NCI-H748 (cell line): Measurements from ENCODE around the gene LYPD4.
A peak's percentile ranks its signal among the peaks of the same experiment; 100 is the strongest.

Experiments used
- DNase-seq: peaks from one replicate; lab custom pipeline; 2025; ENCODE audit not compliant: unreplicated experiment; lab: John Stamatoyannopoulos, UW

LYPD4 gene

DNA sequence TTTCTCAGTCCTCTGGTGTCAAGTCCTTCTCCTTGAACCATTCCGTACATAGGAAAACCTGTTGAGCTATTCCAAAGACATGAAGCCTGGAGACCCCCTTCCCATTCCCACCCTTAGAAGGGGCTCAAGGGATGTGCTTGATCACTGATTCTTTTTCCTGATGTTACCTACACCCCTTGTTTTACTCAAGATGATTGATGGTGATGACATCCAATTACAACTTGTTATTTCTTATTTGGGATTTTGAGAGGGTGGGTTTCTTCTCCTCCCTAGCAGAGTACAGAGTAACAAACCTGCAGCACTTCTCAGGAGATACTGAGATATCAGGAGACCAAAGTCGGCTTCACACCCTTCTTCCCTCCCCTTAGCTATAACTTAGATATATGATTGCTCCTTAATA, 8.9 kb upstream of the LYPD4 start:
- DNase-seq = no peak

- DNase-seq = no peak
These were observed 7.0 kb upstream of the LYPD4 start for GRCh38 chr19:41851456-41851855.

DNA sequence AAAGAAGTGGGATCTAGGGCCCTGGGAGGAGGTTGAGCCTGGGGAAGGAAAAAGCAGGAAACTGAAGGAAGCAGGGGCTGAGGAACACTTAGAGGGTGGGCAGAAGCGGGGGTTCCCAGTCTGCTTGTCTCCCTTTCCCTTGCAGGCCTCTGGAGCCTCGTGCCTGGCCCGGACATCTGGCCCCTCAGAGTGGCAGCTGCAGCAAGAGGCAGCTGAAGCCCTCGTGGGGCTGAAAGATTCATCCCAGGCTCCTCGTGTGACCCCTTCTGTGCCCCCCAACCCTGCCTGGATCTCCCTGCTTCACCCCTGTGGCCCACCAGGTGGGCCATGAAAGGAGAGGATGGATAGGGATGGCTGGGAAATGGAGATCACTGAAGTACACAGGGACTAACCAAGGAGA, 5.9 kb upstream of the LYPD4 start:
- DNase-seq = no peak

- DNase-seq = no peak
These were observed 4.6 kb upstream of the LYPD4 start for GRCh38 chr19:41849067-41849466.

DNA sequence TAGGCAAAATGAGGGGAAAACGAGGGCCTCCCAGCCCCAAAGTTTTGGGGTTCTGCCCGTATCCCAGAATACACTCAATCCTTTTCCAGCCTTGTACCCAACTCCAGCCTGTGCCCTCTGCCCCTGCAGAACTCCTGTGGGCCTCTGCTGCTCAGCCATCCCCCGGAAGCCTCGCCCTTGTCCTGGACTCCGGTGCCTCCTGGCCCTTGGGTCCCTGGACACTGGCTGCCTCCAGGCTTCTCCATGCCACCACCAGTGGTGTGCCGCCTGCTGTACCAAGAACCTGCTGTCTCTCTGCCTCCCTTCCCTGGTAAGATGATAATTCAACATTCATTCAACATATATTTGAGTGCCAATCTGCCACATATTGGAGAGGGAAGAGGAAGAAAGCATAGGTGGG, 4.2 kb upstream of the LYPD4 start:
- DNase-seq = no peak

- no peak for DNase-seq
These were observed 3.0 kb upstream of the LYPD4 start for GRCh38 chr19:41847351-41848105.

DNA sequence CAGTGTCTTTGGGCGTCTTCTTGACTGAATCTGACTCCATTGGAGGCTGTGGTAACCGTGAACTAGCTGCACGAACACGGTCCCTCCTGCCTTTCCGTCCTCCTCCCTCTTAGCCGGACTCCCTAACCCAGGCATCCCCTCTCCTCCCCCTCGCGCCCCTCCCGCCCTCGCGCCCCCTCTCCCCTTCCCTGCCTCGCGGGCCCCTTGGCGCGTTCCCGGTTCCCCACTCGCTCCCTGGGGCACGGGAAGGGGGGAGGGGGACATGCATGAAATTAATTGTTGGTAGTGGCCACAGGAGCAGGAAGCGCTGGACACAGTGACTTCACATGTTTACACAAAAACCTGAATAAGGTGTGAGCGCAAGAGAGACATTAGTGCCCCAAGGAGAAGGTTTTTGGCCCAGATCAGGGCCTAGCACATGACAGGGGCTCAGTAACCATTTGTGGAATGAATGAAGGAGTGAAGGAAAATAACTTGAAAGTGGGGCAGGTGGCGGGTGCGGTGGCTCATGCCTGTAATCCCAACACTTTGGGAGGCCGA, 638 bp upstream of the LYPD4 start:
- DNase-seq = no peak

DNA sequence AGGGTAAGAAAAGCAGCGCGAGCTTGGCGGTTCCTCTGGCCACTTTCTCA, 343 bp upstream of the LYPD4 start, which contains the start of gene DMRTC2:
TSS of gene DMRTC2 (plus strand) at position 42 of the 50 bp plus-strand sequence. CDS start 2,387 bp downstream, outside the sequence.
- no peak for DNase-seq

GRCh38 chr19:41843371-41843770, 1.1 kb downstream of the LYPD4 start:
- no peak for DNase-seq

GRCh38 chr19:41839211-41839610, 5.3 kb downstream of the LYPD4 start:
- no peak for DNase-seq

GRCh38 chr19:41837981-41838708, 6.3 kb downstream of the LYPD4 start:
- no peak for DNase-seq

GRCh38 chr19:41821003-41821735, 23.3 kb downstream of the LYPD4 start:
- peak; percentile 81 for DNase-seq

DNA sequence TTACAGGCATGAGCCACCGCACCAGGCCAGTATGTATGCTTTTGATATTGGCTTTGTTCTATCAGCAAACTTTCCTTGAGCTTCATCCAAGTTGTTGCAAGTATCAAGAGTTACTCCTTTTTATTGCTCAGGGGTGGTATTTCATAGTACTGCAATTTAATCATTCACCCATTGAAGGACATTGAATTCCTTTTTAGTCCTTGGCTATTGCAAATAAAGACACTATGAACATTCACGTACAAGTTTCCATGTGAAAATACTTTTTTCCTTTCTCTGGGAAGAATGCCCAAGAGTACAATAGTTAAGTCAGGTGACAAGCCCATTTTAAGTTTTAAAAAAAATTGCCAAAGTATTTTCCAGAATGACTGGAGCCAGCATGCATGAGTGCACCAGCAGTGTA, 27.7 kb downstream of the LYPD4 start:
- no peak for DNase-seq

- DNase-seq = no peak
These were observed 29.2 kb downstream of the LYPD4 start for GRCh38 chr19:41815301-41815700.

GRCh38 chr19:41813911-41814310, 30.6 kb downstream of the LYPD4 start:
- DNase-seq = no peak

DNA sequence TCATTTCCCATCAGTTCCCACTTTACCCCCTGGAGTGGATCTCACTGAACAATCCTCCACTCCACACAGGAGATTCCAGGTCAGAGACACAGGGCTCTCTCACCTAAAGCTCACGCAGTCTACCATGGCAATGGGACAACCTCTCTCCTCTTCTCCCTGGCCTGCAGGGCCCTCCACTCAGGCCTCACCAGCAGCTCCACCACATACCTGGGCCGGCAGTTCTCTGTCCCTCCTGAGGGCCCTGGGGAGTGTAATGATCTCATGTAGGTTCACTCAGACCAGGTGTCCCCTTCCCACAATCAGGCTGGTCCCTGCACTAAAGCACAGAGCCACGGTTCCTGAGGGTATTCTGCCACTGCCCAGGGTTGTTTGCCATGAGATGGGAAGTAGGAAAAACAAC, 32.5 kb downstream of the LYPD4 start:
- DNase-seq = no peak

GRCh38 chr19:41811036-41811435, 33.4 kb downstream of the LYPD4 start:
- no peak for DNase-seq

GRCh38 chr19:41810301-41810700, 34.2 kb downstream of the LYPD4 start:
- DNase-seq = no peak

- no peak for DNase-seq
These were observed 35.6 kb downstream of the LYPD4 start for GRCh38 chr19:41808663-41809566.

- DNase-seq = no peak
These were observed 37.3 kb downstream of the LYPD4 start for GRCh38 chr19:41807176-41807575.

- DNase-seq = no peak
These were observed 40.1 kb downstream of the LYPD4 start for GRCh38 chr19:41804336-41804735.
